ENCODE data around the gene SRBD1.

Gene SRBD1

DNA sequence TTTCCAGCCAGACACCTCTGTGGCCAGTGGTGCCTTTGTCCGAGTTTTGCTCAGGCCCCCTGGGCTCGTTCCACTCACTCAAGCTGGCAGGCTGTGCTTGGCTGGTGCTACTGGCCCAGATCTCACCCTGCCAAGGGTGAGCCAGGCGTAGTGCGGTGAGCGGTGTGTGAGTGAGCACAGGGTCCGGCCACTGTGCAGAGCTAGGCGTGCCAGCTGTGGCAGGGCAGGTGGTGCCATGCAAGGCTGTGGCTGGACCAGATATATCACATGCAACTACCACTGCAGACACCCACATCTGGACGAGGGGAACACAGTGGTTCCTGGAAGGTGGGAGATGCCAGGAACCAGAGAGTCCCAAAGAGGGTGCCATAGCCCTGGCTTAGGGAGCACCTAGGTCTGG is 70.1 kb downstream of the SRBD1 start:
- DNase-seq: no peak

DNA sequence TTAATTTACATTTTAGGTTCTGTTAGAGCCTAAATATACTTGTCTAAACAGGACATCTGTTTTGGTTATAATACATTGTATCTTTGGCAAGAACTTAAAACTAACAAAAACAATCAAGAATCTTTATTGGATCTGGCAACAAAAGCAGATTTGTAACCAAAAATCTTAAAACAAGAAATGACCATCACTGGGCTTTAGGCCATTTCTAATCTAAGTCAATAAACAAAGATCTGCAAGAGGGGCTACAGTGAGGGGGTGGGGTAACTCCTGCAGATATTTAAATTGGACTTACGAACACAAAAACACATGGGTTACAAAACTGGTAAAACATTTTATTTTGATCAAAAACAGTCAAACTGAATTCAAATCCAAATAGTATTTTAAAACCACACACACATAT is 77.3 kb downstream of the SRBD1 start:
- DNase-seq: no peak

DNA sequence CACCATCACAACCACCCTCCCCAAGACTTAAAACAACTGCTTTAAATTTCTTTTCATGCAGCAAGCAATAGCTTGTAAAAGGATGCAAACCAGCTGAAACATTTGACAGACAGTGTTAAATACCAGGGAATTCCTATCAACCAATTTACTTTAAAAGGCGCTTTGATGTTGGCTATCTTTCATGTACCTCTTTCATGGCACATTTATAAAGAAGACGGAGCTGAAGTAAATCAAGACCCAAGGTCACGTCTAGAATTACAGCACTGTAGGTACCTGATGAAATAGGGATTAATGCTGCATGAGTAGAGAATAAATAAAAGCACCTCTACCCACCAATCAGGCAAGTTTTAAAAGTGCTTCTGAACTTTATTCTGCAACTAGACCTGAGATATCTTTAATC is 78.9 kb downstream of the SRBD1 start:
- no peak for DNase-seq

DNA sequence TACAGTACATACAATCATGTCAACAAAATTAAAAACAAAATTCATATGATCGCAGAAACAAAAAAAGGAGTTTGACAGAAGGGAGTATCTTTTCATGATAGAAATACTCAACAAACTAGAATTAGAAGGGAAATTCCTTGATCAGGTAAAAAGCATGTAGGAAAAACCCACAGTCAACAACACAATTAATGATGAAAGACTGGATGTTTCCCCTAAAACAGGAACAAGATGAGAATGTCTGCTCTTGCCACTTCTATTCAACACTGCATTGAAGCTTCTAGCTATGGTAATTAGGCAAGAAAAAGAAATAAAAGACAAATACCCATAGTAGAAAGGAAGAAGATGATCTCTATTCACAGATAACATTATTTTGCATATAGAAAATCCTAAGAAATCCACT is 87.1 kb downstream of the SRBD1 start:
- DNase-seq: no peak

DNA sequence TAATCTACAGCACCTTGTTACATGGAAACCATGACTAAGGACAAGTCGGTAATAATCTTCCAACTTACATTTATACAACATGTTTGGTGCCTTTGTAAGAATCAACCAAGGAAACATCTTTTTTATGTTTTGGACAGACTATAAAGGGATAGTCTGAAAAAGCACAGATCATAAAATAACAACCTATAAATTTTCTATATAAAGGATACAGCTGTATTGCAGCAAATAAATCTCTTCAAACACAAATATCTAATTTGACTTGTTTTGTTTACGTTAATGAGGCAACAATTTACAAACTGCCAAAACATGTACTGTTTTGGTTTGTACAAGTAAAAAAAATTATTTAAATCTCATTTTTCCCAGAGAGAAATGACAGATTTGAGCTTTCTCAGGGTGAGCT is 92.5 kb downstream of the SRBD1 start:
- DNase-seq: no peak

DNA sequence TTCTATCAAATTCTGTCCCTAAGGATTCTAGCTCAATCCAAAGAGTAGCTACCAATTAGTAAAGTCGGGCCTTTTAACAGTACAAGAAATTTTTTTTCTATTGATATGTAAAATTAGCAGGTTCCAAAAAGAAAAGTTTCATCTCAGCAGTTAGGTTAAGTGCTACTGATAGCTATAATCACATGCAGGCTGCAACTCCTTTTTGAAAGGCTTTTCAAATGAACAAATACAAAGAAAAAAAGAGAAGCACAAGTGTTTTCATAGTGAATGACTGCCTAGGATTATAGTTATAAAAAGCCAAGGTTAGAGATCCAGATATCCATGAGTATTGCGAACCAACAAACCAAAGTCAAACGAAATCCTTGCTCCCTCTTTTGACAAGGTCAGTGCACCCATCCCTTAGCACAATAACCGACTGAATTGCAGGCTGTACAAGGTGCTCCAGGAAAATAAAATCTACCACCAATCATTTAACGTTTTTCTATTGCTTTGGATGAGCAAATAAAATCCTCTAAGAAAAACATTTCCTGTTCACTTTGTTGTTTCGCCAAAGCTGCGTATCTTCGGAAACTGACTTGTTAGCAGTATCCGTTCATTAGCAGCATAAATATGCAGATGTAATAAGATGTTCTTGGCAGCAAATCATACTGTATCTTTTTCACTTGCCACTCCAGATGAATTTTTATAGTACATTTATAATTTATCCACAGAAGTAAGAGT is 100.2 kb downstream of the SRBD1 start:
- DNase-seq: no peak

DNA sequence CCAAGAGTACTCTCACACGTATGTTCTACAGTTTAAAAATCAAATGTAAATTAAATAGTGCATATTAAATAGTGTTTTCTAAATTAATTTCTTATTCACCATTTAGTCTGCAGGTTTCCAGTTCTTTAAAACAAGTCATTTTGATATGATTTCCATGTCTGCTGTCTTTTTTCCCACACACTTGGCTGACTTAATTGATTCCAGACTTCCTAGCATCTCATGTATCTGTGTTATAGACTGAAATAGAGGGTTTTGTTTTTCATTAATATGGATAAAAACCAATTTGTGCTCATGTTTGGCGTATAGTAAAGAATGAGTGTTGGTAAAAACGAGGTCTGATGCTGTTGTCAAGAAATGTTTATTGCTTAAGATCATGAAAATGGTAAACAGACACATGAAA is 104.3 kb downstream of the SRBD1 start:
- DNase-seq: no peak

DNA sequence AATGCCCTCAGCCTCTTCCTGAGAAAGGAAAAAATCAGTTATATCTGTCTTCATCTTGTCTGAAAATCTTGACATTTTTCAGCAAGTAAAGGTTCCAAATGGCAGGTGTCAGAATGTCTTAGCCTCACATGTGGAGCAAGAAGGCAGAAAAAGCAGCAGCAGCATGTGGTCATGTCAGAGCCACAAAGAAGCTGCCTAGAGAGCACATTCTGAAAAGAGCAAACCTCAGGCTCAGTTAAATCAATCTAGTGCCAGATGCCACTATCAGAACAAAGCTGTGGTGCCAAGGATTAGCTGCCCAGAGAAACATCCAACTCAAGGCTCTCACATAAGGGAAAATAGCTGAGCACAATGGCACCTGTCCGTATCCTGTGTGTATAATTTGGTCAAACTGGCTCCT is 105.9 kb downstream of the SRBD1 start:
- no peak for DNase-seq

DNA sequence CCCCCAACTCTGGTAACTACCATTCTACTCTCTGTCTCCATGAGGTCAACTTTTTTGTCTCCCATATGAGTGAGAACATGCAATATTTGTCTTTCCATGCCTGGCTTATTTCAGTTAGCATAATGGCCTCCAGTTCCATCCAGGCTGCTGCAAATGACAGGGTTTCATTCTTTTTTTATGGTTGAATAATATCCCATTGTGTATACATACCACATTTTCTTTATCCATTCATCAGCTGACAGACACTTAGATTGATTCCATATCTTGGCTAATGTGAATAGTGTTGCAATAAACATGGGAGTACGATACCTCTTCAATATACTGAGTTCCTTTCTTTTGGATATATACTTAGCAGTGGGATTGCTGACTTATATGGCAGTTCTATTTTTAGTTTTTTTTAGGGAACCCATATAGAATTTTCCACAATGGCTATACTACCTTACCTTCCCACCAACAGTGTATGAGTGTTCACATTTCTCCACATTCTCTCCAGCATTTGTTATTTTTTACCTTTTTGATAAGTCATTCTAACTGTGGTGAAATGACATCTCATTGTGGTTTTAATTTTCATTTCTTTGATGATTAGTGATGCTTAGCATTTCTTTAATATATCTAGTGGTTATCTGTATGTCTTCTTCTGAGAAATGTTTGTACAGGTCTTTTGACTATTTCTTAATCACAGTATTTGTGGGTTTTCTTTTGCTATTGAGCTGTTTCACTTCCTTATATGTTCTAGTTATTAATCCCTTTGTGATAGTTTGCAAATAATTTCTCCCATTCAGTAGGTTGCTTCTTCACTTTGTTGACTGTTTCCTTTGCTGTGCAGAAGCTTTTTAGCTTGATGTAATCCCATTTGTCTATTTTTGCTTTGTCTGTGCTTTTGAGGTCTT is 112.2 kb downstream of the SRBD1 start:
- DNase-seq: no peak

DNA sequence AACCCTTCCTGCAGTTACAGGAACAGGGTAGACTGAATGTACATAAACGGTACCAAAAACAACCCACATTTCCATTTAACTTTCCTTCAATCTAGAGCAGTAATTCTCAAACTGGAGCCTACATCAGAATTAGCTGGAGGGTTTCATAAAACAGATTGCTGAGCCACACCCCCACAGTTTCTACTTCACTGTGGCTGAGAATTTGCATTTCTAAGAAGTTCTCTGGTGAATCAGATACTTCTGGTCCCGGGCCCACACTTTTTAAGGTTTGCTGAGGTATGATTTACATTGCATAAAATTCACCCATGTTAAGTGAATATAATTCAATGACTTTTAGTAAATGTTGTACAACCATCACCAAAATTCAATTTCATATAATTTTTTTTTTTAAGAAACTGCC is 113.7 kb downstream of the SRBD1 start:
- no peak for DNase-seq

DNA sequence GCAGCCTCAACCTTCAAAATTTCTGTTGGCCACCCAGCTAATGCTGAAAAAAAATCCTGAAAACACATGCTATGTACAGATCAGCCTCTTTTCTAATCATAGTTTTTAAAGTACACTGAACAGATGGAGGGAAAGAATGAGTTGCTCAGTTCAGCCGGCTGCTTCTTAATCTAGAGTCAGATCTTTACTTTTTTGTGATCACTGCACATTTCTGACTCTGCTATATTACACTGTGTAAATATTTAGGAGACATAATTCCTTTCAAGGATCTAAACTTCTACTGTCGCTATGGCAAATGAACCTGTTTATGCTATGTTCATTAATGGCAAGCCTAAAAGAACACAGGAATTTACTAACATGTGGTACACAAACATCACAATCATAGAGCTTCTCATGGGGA is 114.2 kb downstream of the SRBD1 start:
- DNase-seq: no peak

DNA sequence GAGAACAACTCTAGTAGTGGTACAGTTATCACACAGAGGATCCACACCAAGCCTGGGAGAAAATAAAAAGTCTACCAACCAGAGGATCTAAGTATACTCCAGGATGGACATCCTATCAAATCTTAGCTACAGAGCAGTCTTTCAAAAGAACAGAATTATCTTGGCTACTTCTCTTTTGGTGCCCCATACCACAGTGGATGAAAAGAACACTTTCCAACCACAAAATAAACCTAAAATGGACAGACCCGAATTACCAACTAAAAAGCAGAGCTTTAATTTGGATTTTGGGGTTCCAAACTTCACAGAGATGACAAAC is 116.1 kb downstream of the SRBD1 start:
- no peak for DNase-seq

DNA sequence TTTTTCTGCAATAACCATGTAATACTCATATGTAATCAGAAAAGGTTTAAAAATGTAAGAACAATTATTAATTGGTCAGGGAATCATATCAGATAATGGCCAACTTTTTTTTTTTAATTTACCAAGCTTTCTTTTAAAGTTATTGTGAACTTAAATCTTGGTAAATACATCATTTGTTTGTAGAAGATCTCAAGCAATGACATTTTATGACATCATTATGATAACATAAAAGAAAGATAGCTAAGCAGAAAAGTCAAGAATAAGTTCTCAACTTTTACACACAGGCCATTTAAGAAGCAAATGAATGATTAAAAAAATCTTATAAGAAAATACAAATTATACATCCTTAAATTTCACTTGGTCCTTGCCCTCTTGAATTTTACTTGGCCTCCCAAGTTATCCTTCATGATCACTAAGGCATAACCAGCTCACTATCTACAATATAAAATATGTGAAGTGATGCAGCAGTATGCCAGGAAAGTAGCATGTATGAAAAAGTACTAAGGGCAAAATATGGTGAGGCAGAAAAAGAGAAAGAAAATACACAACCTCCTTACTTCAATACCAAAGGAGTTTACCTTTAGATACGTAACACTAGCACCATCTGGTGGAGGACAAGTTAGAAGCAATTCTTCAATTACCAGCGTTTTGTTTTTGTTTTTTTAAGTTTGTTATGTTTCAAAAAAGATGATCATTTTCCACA is 116.6 kb downstream of the SRBD1 start:
- DNase-seq: peak; percentile 44 to 89 (median 80)

DNA sequence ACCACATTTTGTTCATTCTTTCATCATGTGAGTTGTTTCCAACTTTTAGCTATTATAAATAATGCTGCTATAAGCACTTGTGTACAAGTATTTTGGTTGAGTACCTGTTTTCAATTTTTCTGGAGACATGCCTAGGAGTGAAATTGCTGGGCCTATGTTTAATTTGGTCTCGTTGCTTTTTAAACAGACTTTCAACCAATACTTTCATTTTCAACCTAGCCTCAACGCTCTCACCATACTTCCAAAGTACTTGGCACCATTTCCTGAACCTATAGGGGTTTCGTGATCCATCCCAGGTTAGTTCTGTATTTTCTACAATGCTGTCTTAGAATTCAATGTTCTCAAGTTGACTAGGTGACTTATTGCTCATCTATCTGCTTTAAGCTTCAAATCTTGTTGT is 126.1 kb downstream of the SRBD1 start:
- no peak for DNase-seq

DNA sequence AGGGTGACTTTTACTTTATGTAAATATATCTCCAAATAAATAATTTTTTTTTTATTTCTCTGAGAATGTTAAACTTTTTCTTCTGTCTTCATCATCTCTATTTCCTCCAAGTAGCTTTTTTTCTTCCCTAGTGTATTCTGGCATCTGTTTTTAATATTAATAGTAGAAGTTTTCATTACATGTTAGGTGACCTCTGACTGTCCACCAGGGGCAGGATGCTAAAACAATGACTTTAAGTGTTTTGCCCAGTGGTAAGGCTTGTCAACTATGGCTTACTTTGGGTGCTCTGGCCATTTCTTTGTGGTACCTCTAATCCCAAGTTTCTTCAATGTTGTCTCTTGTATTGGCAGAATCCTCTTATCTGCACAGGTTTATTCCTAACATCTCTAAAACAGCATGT is 127.1 kb downstream of the SRBD1 start:
- DNase-seq: peak in 1 of 3 experiments; percentile 18

DNA sequence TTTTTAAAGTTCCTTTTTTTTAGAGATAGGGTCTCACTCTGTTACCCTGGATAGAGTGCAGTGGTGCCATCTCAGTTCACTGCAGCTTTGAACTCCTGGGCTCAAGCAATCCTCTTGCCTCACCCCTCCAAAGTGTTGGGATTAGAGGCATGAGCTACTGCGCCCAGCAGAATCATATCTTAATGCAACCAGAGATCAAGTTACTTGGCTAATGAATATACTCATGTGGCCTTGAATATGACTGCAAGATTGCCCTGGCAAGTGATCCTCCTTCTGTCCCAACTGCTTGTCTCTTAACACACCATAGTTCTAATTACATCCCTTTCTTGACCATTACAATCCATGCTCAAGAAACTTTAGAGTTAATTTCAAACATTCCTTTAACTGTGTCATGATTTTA is 133.5 kb downstream of the SRBD1 start:
- DNase-seq: no peak

DNA sequence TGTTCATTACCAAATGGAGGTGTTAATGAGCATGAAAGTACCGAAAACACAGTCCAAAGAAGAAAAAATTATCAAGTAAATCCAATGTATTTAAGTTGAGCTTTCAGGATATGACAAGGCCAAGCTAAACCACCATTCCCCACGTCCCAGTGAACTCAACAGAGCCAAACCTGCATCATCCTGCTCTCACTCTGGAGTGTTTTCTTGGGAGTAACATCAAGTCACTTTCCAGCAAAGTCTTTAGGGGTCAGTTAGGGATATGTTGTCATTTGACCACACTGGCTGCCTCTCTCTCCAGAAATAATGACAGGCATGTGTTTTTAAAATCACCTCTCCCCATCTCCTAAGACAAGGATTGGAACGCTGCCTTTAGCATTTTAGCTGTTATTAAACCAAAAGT is 140.5 kb downstream of the SRBD1 start:
- peak in 2 of 3 experiments; percentile 13 to 32 for DNase-seq

DNA sequence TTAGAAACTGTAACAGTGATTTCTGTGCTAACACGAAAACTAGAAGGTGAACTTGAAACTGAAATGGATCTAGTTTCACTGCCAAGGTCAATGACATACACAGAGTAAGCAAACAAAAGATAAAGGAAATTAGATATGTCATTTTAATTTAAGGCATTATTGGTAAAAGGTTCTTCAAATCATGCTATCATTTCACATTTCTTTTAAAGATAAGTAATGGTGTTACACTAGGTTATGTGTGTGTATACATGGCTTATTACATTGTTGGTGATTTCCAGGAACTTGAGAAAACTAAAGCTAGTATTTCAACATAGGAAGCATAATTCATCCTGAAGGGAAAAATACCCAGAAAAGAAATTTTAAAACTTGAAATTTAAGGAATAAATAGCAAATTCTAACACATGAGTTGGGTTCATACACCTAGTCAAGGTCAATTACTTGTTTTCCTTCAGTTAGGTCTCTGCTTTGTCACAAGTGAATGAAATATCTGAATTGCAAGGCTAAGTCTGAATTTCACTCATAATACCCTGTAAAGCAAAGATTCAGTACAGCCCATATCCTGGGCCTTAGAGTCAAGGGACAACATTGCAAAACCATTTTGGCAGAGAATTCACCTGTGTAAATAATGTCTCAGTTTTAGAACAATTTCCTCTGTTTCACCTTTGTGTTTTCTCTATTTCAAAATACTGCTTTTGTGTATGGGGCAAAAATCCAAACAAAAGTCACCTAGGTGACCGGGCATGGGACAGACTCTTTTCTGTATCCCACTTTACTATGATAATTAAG is 141.6 kb downstream of the SRBD1 start:
- peak in 1 of 3 experiments; percentile 60 for DNase-seq

DNA sequence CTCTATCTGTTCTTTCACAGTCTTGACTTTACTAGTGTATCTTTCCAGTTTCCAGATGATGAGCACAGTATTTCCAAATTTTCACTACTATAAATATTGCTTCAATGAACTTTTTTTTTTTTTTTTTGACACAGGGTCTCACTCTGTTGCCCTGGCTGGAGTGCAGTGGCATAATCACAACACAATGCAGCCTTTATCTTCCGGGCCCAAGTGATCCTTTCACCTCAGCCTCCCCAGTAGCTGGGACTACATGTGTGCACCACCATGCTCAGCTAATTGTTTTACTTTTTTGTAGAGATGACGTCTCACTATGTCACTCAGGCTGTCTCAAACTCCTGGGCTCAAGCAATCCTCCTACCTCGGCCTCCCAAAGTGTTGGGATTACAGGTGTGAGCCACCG is 142.8 kb downstream of the SRBD1 start:
- no peak for DNase-seq

DNA sequence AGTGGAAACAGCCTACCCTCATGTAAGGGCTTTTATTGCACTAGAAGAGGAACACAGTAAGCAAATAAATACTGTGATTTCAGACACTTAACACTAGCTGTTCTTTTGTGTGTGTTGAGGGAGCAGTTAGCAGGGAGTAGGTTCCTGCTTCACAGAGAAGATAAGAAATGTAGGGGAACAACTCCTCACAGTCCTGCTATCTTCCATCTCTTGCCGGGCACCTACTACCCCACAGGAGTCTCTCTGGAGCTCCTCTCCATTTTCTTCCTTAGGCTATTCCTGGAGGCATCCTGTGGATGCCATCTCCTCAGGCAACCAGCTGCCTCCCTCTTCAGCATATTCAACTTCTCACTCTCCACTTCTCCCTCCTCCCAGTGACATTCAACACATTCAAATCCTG is 145.0 kb downstream of the SRBD1 start:
- peak in 2 of 3 experiments; percentile 13 to 52 for DNase-seq

DNA sequence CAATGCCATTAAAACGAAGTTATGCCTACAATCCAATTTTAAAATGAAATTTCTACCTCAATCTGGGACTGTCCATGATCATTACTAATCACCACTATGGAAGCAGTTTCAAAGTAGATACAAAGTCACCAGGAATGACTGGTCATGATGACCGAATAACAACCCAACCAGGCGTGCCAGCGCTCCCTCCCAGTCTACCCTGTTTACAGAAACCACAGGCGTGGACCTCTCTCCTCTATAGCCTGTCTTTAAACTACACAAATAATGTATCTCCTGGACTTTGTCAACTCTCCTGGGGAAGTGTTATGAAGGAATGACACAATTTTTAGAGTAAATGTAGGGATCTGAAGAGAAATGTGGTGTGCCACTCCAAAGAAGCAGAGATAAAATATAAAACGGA is 150.2 kb downstream of the SRBD1 start:
- DNase-seq: no peak

DNA sequence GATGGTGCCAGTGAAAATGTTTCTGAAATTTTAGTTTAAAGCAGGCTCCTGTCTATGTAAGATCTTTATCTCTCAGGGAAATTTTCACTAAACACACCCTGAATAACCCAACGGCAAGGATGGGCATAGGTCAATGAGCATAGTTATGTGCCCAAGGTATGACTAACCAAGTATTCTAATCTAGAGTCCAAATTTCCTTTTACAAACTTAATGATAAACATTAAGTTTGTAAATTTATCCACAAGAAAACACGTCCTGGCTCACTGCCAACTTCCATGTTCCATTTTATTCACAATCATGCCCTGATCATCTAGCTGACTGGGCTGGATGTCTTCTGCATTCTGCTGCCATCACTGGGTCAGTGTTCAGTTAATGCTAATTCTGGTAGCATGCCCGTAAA is 151.2 kb downstream of the SRBD1 start:
- no peak for DNase-seq

DNA sequence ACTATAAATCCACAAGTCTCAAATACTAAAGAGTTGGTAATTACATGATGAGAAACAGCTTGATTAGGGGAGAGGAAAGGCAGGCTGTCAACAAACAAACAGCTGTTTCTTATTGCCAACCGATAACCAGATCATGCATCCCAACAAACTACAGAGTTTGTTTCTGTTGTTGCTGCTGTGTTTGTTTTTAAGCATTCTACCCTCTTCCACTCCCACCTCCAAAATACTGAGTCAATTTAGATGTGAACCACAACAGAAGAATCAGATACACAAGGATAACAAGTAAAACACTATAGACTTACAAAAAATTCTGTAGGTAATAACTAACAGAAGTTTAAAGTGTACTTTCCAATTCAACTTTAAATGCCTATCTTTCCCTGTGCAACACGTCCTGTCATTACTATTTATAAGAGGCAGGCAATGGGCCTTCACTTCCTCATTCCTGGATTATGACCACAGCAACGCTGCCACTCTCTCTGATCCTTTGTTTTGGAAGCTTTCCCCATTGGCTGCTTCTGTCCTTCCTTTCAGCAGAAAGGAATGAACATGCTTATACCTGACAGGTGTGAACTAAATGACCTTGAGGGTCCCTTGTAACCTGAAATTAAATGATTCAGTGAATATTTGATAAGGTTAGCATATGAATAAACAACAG is 152.0 kb downstream of the SRBD1 start:
- DNase-seq: peak in 1 of 3 experiments; percentile 34
